Testis (tissue), 3 donors: ENCODE data around the gene PIH1D1. TPM values are rescaled to one million over a fixed set of nuclear protein-coding genes. Genes with fewer than 3 reads are reported as not detected.
"Not testable (repeated sequence)": the region's sequence is repeated elsewhere in the genome, so short reads cannot be mapped to it uniquely, and the experiment has no call there.

ENCODE experiments used
- DNase-seq: peaks from one replicate; pipeline ENCODE4 v3.0.0-alpha.2; 2019
- H3K27ac ChIP-seq, 2 donors: fragments of 200-600 bp; sonication (generic); one replicate each; pipeline ENCODE4 v1.5.1; 2019
- H3K27me3 ChIP-seq: fragments of 200-600 bp; sonication (generic); one replicate; pipeline ENCODE4 v1.5.1; 2019
- H3K36me3 ChIP-seq: fragments of 200-600 bp; sonication (generic); one replicate; pipeline ENCODE4 v1.5.1; 2017; ENCODE audit warnings: low read depth; ENCODE audit errors: missing control alignments
- H3K4me1 ChIP-seq: fragments of 200-600 bp; sonication (generic); one replicate; pipeline ENCODE4 v1.5.1; 2019
- H3K4me3 ChIP-seq, 2 donors: fragments of 200-600 bp; sonication (generic); one replicate each; pipeline ENCODE4 v1.5.1; 2017 to 2019
- H3K9me3 ChIP-seq: fragments of 200-600 bp; sonication (generic); one replicate; pipeline ENCODE4 v1.5.1; 2017
- POLR2A ChIP-seq: fragments of 450-650 bp; IDR thresholded peaks from one replicate; pipeline ENCODE4 v1.6.1; 2017; ENCODE audit warnings: antibody characterized with exemption, mild to moderate bottlenecking, moderate library complexity
- WGBS, 2 donors: methylation state at CpG; one replicate each; pipeline ENCODE4 v1.1.5; 2018; 5-methylcytosine and 5-hydroxymethylcytosine counted together
- intact Hi-C: fragments of 100-400 bp; cut with DNase I; formaldehyde crosslinking; loops from one replicate; pipeline ENCODE4 v1.15.1; 2023; ENCODE audit warnings: low total_unique reads
- polyA plus RNA-seq: library from polyadenylated mRNA; stranded (reverse); fragments of 350-450 nt; fragmentation: Illumina TruSeq; extraction: RNeasy Lipid Tissue Mini Kit (QIAGEN cat#74804); gene quantifications from one replicate; pipeline ENCODE4 v1.2.3, GENCODE V29; 2014; ENCODE audit warnings: low read depth, low replicate concordance; ENCODE audit not compliant: insufficient read depth
- total RNA-seq, 2 donors: library from RNA; depleted of rRNA; stranded (reverse); fragments of >200 nt; gene quantifications; one replicate each; pipeline ENCODE4 v1.2.3, GENCODE V29; 2016
- TF ChIP-seq, protein P1 (sequence below), 3 experiments: fragments of 450-650 bp in 2 of 3; fragments of 200-600 bp in 1 of 3; sonication (generic) in 1 of 3; IDR thresholded peaks; one replicate each; pipeline ENCODE4 v1.5.1; 2016 to 2019; ENCODE audit warnings: antibody characterized with exemption in 3 of 3, mild to moderate bottlenecking in 2 of 3, moderate library complexity in 1 of 3

PIH1D1 gene
- total and polyA plus RNA-seq, 3 donors from 2014 or later = 45.9 to 55.3 (median 49.6) TPM

DNA sequence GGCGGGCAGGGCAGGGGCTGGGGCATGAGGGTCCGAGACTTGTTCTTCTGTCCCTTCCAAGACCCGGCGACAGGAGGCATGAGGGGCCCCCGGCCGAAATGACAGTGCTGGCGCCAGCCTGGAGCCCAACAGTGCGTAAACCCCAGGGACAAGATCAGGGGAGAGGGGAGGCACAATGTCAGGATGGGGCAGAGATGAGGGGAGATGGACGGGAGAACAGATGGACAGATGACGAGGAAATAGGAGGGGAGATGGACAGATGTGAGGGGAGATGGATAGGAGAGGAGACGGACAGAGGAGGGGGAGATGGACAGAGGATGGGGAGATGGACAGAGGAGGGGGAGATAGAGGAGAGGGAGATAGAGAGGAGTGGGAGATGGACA lies 22.9 kb upstream of the PIH1D1 start:
- TF ChIP-seq, protein P1, sequence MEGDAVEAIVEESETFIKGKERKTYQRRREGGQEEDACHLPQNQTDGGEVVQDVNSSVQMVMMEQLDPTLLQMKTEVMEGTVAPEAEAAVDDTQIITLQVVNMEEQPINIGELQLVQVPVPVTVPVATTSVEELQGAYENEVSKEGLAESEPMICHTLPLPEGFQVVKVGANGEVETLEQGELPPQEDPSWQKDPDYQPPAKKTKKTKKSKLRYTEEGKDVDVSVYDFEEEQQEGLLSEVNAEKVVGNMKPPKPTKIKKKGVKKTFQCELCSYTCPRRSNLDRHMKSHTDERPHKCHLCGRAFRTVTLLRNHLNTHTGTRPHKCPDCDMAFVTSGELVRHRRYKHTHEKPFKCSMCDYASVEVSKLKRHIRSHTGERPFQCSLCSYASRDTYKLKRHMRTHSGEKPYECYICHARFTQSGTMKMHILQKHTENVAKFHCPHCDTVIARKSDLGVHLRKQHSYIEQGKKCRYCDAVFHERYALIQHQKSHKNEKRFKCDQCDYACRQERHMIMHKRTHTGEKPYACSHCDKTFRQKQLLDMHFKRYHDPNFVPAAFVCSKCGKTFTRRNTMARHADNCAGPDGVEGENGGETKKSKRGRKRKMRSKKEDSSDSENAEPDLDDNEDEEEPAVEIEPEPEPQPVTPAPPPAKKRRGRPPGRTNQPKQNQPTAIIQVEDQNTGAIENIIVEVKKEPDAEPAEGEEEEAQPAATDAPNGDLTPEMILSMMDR (IDR thresholded peaks at IDR 0.05) = no peak
- TF ChIP-seq POLR2A = no peak
- Histone ChIP-seq H3K27ac (peak overlapping the region; percentile 60 to 83), H3K36me3 (no peaks in the 10 kb centered on the region), H3K4me1 (peaks cover 8% of the 10 kb centered on the region), H3K9me3 (no peaks in the 10 kb centered on the region), H3K4me3 (peak overlapping the region; percentile 47 to 63), H3K27me3 (no peaks in the 10 kb centered on the region)
- WGBS, 2 donors = 20 to 34% methylated on average over 11 of the region's 11 CpGs
- no peak for DNase-seq
- intact Hi-C loops = no loop called here

DNA sequence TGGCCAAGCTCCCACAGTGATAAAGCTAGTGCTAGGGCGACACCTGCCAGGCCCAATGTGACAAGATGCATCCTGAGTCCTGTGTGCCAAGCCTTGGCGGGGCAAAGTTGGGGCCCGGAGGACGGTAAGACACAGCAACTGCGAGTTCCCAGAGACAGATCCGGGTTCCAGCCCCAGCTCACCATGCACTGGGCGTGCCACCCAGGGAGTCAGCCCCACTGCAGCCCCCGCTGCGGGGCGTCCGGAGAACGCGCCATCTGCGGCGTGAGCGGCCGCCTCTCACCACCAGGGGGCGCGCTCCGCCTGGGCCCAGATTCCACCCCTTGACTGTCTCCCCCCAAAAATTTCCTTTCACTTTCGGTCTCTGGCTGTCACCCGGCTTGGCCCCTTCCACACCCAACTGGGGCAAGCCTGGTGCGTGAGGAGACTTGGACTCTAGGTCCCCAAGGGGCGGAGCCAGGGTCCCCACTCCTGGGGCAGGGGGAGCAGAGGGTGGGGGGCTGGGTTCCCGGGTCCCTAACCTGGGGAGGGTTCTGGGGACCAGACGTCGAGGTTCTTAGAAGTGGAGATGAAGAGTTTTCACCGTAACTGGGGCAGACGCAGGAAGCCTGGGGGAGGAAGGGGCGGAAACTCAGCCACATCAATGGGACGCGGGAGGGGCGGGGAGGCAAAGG lies 22.4 kb upstream of the PIH1D1 start, which contains the start of gene FLT3LG:
TSS of gene FLT3LG (plus strand) at position 348 of the 674 bp plus-strand sequence. CDS start 425 bp downstream, outside the sequence.
- H3K9me3 ChIP-seq = no peaks in the 10 kb centered on the region
- 3 to 12% methylated on average over 14 to 33 of the region's 33 CpGs for WGBS, 2 donors
- no peaks in the 10 kb centered on the region for H3K27me3 ChIP-seq
- intact Hi-C loops = no loop called here
- TF ChIP-seq, protein P1 (IDR thresholded peaks at IDR 0.05) = peak; percentile 97 to 100 (median 97)
- no peak for TF ChIP-seq POLR2A
- peak; percentile 66 for DNase-seq
- peak within 1 kb of the TSS; percentile 47 to 63 for H3K4me3 ChIP-seq
- H3K27ac ChIP-seq = peak within 1 kb of the TSS; percentile 60 to 83
- peaks cover 11% of the 10 kb centered on the region for H3K4me1 ChIP-seq
- H3K36me3 ChIP-seq = no peaks in the 10 kb centered on the region

DNA sequence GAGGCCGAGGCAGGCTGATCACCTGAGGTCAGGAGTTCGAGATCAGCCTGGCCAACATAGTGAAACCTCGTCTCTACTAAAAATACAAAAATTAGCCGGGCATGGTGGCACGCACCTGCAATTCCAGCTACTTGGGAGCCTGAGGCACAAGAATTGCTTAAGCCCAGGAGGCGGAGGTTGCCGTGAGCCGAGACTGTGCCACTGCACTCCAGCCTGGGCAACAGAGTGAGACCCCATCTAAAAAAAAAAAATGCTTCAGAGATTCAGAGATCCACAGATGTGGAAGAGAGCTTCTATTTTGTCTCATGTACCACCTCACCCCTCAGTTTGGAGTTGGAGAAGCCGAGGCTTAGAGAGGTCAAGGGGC lies 21.9 kb upstream of the PIH1D1 start:
- Histone ChIP-seq H3K27ac (peak overlapping the region in 1 of 2 donors; percentile 83), H3K4me1 (peaks cover 13% of the 10 kb centered on the region)
- H3K9me3 ChIP-seq, DNase-seq, H3K36me3 ChIP-seq, intact Hi-C loops, H3K27me3 ChIP-seq, H3K4me3 ChIP-seq: not testable (repeated sequence)
- WGBS, 2 donors = 73 to 82% methylated on average over 9 of the region's 9 CpGs

DNA sequence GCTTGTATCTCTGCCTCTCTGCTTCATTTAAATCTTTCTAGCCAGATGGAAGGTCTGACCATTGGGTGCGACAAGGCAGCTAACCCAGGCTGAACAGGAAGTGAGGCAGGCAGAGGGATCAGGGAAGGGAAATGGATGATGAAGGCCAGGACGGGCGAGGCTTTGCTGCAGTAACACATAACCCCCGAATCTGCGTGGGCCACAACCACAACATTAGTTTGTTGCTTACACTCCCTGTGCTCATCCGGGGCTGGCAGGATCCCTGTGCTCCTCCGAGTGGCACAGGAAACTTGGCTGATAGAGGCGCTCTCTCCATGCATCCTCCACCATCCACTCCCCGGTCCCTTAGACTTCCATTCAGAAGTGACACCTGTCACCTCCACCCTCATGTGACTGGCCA lies 21.3 kb upstream of the PIH1D1 start:
- H3K4me3 ChIP-seq = no peak overlapping the region
- H3K9me3 ChIP-seq = no peaks in the 10 kb centered on the region
- no peak for DNase-seq
- intact Hi-C loops = no loop called here
- no peak overlapping the region for H3K27ac ChIP-seq
- H3K27me3 ChIP-seq = no peaks in the 10 kb centered on the region
- H3K4me1 ChIP-seq = peaks cover 13% of the 10 kb centered on the region
- no peak for TF ChIP-seq POLR2A
- TF ChIP-seq, protein P1 (IDR thresholded peaks at IDR 0.05) = no peak
- no peaks in the 10 kb centered on the region for H3K36me3 ChIP-seq
- WGBS, 2 donors = 78 to 83% methylated on average over 7 to 9 of the region's 9 CpGs

DNA sequence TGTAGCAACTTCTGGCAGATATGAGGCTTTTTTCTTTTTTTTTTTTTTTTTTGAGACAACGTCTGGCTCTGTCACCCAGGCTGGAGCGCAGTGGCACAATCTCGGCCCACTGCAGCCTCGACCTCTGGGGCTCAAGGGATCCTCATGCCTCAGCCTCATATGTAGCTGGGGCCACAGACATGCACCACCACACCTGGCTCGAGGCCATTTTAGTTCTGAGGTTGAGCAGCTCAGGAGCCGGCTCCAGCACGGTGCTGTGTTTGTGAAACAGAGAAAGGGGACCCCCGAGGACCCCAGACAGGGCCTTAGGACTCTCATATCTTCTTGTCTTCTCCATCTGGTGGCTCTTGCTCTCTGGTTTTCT lies 19.0 kb upstream of the PIH1D1 start:
- 70 to 89% methylated on average over 3 to 8 of the region's 8 CpGs for WGBS, 2 donors
- H3K4me3 ChIP-seq = no peak overlapping the region
- TF ChIP-seq, protein P1 (IDR thresholded peaks at IDR 0.05) = no peak
- TF ChIP-seq POLR2A = no peak
- peaks cover 13% of the 10 kb centered on the region for H3K4me1 ChIP-seq
- H3K36me3 ChIP-seq = no peaks in the 10 kb centered on the region
- H3K9me3 ChIP-seq = no peaks in the 10 kb centered on the region
- H3K27ac ChIP-seq = peak overlapping the region in 1 of 2 donors; percentile 54
- no peaks in the 10 kb centered on the region for H3K27me3 ChIP-seq
- DNase-seq = no peak
- intact Hi-C loops = no loop called here
